ENCODE data around the gene GABBR1.

GABBR1 gene

DNA sequence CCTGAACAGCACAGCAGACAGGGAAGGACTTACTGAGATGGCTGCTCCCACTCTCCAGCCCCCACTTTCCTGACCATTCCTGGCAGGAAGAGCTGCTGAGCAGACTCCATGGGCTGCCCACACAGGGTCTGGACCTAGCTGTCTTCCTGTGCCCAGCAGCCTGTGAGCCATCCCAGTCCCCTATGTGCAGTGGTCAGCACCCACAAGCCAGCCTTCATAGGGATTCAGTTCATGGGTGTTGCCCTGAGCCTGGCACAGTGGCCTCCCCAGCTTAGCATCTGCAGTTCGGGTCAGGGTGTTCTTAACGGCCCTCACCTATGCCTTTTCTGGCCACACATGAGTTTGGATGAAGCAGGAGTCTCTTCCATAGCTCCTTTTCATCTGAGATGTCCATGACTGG is 105.4 kb downstream of the GABBR1 start:
- DNase-seq (ENCODE audit: low read depth in 2 of 2) = no peak

DNA sequence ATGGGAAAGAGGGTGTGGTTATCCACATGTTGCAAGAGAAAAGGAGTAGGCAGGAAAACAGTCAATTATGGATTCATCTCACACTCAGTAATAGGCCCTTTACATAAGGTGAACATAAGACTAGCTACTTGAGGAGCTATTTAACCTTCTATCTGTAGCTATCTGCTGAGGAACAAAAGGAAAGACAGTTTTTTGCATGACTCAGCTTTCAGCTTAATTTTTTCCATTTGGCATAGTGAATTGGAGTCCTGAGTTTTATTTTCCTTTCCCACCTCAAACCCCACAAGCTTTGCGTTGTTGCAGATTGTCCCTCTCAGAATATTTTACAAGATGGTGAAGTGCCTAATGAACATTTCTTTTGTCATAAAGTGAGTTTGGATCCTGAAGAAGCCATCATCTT is 105.9 kb downstream of the GABBR1 start:
- no peak for DNase-seq (ENCODE audit: low read depth in 2 of 2)

DNA sequence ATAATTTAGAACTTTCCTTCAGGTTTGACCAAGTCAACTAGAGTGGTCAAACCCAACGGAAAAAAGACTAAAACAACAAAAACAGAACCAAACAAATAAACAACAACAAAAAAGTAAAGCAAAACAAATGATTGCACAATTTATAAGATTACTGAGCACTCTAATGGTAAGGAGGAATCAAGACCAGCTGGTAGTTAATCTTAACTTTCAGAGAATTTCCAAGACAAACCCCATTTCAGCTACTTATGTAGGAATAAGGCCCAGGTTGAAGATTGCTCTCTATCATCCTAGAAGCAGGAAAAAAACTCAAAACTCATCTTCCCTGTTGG is 107.7 kb downstream of the GABBR1 start:
- DNase-seq (ENCODE audit: low read depth in 2 of 2) = no peak

DNA sequence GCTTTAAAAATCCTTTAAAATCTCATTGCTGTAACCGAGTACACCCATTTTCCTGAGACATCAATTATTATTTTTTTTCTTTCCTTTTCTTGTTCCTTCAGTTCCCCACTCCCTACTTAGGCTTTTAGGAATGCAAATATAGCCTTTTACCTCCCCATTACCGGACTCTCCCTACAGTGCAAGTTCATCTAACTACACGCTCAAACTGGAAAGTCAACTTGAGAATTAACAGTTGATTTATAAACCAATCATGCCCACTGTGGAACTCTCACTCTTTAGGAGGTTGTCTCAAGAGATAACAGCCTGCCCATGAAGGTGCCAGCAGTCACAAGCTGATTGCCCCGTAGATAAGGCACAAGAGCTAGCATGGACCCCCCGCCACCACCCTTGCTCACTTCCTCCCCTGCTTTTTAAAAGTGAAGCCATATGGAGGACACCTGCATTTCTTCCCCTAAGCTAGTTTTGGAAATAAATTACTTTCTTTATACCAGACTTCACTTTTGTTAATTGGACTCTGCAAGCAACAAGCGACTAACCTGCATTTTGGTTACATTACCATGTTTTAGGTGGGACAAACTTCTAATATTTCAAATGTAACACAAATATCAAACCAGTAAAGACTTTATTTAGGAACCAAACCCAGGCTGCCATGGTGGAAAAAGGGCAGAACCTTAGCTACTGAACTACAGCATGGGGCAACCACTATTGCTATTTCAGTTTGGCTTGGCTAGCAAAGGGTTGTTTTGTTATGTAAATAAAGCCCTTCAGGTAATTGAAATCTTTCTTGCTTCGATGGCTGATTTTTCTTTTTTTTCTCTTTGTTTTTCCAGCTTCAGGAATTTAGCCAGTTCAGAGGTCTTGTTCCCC is 108.3 kb downstream of the GABBR1 start:
- DNase-seq (ENCODE audit: low read depth in 2 of 2) = no peak

DNA sequence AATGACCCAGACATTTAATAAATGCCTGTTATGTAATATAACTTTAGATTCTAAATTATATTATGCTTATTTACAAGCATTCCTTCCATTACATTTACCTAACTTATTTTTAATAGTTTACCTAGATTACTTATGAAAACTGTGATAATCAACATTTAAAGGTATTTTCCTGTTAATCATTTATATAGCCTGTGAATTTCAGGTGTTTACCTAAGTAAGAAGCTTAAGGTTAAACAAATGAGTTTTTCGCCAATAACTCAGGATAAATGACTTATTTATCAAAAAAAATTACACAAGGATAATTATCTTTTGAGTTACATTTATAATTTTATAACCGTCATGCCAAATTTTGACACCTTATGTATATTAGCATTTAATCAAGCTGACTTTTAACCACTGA is 108.9 kb downstream of the GABBR1 start:
- no peak for DNase-seq (ENCODE audit: low read depth in 2 of 2)

DNA sequence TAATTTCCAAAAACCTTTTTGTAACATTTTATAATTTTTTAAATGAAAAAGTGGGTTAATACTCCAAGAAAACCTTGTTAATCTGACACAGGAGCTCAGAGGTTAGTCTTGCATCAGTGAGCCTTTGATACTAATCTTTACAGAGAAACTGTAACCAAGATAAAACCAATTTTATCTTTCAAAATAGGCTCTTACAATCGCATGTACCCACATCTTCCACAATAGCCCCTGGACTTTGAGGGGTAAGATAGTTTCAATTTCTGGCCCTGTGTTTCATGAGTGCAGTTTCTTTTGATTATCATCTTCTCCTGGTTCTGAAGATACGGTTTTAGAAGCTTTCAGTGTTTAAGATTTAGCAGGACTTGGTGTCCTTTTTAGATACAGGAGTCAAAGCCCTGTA is 110.8 kb downstream of the GABBR1 start:
- DNase-seq (ENCODE audit: low read depth in 2 of 2) = no peak

DNA sequence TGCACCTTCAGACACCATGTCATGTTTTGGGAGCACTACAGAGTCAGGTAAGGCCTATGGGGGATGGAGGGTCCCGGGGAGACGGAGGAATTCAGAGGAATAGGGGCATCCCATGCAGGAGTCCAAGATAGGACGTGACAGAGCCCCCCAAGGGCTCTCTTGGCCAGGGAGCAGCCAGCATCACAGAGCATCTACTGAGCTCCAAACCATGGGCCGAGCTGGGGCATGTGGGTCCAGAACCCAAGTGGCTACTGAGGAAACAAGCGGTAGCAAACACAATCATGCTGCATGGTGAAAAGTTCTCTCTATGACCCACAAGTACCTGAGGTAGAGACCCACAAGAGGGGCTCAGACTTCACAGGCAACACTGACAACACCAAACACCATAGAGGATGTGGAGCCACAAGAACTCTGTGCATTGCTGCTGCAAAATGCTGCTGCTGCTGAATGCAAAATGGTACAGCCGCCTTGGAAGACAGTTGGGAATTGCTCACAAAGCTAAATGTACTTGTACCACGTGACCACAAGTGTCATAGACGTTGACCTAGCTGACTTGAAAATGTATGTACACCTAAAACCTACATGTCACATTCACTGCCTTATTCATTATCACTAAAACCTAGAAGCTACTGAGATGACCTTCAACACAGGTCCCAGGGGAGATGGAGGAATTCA is 111.8 kb downstream of the GABBR1 start:
- no peak for DNase-seq (ENCODE audit: low read depth in 2 of 2)

DNA sequence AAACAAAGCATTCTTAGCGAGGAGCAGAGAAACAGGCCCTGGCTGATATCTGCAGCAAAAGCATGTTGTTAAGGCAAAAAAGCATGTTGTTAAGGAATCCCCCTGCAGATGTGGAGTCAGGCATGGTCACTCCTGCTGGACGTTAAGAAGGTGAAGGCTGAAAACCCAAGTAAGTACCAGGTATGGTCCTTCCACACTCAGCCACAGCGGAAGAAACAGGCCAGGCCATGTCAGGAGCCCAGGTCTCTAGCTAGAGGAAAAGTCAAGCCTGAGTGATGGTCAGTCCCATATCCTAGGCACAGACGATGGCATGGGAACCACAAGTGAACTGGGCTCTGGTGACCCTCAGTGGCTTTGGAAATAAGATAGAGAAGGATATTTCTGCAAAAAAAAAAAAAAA is 112.8 kb downstream of the GABBR1 start:
- DNase-seq (ENCODE audit: low read depth in 2 of 2) = no peak

DNA sequence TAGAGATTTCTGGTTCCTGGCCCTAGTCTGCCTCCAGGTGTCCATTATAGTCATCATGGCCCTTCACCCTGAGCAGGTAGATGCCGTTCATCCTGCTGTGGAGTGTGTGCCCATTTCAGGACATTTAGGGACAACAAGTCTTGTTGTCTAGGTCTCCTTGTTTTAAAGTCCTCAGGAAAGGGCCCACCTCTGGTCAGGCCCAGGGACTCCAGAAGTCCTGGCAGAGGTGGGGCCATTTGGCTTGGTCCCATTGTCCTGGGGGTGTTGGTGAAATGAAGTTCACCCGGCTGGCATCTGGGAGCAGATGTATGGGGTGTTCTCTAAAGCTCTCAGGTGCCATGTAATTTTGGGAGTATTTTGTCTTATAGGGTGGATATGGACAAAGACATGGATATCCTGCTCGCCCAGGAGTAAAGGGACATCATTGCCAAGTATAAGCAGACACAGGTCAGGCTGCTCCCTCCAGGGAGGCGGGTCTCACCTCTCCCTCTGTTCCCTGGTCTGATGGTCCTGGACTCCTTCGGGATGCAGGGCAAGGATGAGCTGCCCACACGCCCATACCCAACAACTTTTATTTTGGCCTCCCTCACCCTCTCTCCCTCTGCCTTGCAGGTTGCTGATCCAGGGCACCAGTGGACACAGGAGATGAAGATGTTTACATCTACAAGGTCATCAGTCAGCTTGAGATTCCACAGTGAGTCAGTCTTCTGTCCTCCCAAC is 113.5 kb downstream of the GABBR1 start:
- no peak for DNase-seq (ENCODE audit: low read depth in 2 of 2)

DNA sequence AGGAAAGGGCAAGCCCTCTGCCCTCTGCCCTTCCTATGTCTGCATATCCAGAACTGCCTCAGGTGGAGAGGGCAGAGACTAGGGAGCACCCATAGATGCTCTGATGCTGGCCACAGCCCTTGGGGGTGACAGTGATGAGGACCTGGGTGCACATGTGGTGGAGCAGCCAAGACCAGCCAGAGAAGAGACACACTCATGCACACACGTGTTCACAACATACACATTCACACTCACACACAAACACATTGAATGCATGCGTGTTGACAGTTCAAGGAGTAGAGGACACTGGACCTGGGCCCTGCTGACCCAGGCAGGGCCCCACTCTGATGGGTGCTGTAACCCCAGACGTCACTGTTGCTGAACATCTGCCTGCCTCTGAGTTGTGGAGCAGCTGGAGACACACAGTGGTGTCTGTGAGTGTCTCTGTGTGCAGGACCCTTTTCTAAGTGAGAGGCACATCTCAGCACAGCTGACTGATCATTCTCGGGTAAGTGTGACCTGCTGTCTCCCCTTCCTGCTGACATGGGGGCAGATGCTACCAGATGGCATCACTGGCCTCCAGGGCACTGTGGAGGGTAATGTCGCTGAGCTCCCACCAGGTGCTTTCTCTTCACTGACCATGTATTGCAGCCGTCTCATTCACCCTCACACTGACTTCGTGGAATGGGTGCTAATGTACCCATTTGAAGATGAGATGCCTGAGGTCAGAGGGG is 115.1 kb downstream of the GABBR1 start:
- no peak for DNase-seq (ENCODE audit: low read depth in 2 of 2)

DNA sequence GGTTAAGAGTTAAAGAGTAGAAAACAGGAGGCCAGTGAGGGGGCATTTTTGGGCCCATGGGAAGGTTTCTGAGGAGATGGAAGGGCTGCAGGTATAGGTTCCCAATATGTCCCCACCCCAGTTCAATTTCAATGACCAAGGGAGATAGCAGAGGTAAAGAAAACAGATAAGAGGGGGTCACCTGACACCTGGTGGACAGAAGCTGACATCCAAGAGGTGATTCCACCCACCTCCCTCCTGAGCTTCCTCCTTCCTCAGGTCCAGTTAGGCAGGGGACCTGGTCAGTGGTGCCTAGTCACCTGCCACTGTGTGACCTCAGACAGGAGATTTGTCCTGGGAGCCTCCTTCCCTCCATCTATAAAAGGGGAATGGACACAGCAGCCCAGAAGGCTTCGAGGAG is 115.7 kb downstream of the GABBR1 start:
- no peak for DNase-seq (ENCODE audit: low read depth in 2 of 2)

DNA sequence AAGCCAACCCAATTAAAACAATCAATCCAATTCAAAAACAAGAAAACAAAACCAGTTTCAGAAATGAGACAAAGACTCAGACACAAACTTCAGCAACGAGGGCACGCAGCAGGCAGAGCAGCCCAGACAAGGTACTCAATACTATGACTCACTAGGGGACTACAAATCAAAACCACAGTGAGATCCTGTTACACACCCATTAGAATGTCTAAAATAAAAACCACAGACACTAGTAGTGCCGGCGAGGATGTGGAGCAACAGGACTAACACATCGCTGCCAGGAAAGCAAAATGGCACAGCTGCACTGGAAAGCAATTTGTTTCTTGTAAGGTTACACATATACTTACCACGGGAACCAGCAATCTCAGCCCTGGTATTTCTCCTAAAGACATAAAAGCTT is 116.9 kb downstream of the GABBR1 start:
- no peak for DNase-seq (ENCODE audit: low read depth in 2 of 2)

DNA sequence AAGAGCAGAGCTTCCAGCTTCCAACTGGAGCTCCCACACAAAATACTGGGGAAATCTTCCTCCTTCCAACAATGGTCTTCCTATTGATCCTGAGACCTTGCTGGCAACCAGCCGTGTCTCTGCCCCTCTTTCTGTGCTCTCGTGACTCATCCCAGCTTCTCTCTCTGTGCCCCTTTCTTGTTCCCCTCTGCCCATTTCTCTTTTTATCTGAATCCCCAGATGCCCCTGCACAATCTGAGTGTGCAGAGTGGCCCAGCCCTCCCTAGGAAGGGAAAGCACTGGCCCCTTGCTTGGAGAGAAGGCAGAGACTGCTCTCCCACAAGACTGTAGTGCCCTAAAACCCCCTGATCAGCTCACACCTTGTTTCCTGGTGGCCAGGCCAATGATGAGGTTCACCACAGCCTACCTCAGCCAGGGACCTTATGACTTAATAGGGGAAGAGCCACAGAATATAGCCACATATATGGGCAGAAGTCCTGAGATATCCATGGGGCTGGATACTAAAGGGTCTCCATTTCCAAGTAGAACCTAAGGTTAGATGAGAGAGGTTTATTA is 122.2 kb downstream of the GABBR1 start:
- no peak for DNase-seq (ENCODE audit: low read depth in 2 of 2)

DNA sequence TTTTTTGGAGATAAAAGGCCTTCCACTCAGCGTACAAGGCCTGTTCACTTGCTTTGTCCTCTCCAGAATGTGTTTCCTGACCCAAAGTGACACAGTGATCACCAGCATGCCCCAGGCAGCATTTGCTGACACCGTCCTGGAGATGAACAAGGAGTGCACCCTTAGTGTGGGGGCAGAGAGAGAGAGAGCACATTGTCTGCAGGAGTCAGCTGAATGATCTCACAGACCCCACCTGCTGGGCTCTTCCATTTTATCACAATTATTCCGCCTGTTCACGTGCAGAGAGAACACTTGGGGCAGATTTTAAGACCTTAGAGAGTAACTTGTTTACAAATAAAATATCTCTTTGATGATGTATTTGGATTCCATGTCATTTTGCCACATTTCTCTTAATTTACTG is 122.8 kb downstream of the GABBR1 start:
- no peak for DNase-seq (ENCODE audit: low read depth in 2 of 2)

All from activated CD4-positive, alpha-beta T cell treated with anti-CD3 and anti-CD28 coated beads for 24 hours (primary cell).